Adipocyte (in vitro differentiated cells): ENCODE data around the gene KREMEN1.

Experiments used
- DNase-seq: peaks from one replicate; pipeline ENCODE4 v3.0.0-alpha.2; 2015; ENCODE audit warnings: low read depth
- H3K27me3 ChIP-seq: replicated peaks from 2 replicates; pipeline ENCODE4 v1.7.0; 2013; ENCODE audit warnings: mild to moderate bottlenecking, low read length, moderate library complexity; ENCODE audit not compliant: control insufficient read depth, insufficient read depth
- H3K36me3 ChIP-seq: 2 replicates; pipeline ENCODE4 v1.7.0; 2013; ENCODE audit warnings: low read length, mild to moderate bottlenecking, moderate library complexity; ENCODE audit not compliant: control insufficient read depth, insufficient read depth, severe bottlenecking
- H3K4me1 ChIP-seq: 2 replicates; pipeline ENCODE4 v1.7.0; 2013; ENCODE audit warnings: mild to moderate bottlenecking, low read length, moderate library complexity; ENCODE audit not compliant: control insufficient read depth, insufficient read depth
- H3K4me3 ChIP-seq: 2 replicates; pipeline ENCODE4 v1.7.0; 2013; ENCODE audit warnings: mild to moderate bottlenecking, low read length, moderate library complexity
- H3K9ac ChIP-seq: 2 replicates; pipeline ENCODE4 v1.7.0; 2013; ENCODE audit warnings: mild to moderate bottlenecking, low read length, moderate library complexity
- H3K9me3 ChIP-seq: 2 replicates; pipeline ENCODE4 v1.7.0; 2013; ENCODE audit warnings: mild to moderate bottlenecking, low read length, moderate library complexity; ENCODE audit not compliant: control insufficient read depth

Gene KREMEN1

DNA sequence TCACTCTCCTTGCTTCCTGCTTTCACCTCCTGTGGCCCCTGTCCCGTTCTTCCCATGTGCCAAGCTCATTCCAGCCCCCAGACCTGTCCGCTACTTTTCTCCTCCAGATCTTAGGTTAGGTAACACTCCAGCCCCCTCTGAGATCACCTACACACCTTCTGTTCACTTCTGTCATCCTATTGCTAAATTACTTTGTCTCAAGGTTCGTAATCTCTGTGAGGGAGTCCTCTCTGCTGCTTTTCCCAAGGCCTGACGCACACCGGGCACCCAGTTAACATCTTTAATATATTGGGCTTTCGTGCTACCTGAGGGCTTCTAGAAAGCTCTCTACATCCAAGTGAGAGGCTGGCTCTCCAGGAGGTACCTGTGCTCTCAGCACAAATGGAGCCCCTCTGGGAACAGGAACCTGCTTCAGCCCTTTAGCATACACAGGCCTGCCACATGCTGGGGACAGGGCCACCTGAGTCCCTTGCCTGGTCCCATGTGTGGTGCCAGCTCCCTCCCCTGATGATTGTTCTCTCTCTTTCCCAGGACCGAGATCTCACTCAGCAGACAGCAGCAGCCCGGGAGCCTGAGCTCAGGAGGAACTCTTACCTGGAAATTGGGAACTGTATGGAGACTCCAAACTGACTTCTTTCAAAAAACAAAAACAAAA, 19.7 kb upstream of the KREMEN1 start:
- Histone ChIP-seq H3K4me1 (no peaks in the 10 kb centered on the region), H3K4me3 (no peak overlapping the region), H3K9ac (no peak overlapping the region), H3K36me3 (peaks cover 11% of the 10 kb centered on the region), H3K9me3 (no peaks in the 10 kb centered on the region), H3K27me3 (no peaks in the 10 kb centered on the region)
- no peak for DNase-seq

DNA sequence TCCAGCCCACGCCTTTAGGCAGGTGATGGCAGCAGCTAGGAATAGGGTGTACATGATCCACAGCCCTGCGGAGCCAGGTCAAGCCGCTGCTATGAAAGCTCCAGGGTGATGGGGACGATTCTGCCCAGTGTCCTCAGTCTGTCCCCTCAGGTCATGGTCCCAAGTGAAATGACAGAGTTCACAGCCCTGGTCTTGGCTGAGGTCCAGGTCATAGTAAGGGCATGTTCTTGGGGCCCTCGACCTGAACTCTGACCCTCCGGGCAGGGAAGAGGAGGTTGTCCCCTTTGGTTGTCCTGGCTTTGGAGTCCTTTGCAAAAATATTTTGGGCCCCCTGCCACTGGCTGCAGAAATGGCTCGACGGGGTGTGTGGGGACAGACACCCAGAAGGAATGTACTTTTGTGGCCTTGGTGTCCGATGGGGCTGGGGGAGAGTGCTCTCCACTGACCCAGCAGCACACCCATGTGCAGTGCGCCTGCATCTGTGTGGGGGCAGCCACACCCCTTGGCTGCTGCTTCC, 18.5 kb upstream of the KREMEN1 start:
- Histone ChIP-seq H3K27me3 (no peaks in the 10 kb centered on the region), H3K4me1 (no peaks in the 10 kb centered on the region), H3K9me3 (no peaks in the 10 kb centered on the region), H3K4me3 (no peak overlapping the region), H3K36me3 (peaks cover 4% of the 10 kb centered on the region), H3K9ac (no peak overlapping the region)
- no peak for DNase-seq

- Histone ChIP-seq H3K36me3 (no peaks in the 10 kb centered on the region), H3K9ac (no peak overlapping the region), H3K4me1 (no peaks in the 10 kb centered on the region), H3K4me3 (no peak overlapping the region), H3K9me3 (no peaks in the 10 kb centered on the region), H3K27me3 (peaks cover under 1% of the 10 kb centered on the region)
- DNase-seq = no peak
These were observed 17.5 kb upstream of the KREMEN1 start for GRCh38 chr22:29055192-29055830.

DNA sequence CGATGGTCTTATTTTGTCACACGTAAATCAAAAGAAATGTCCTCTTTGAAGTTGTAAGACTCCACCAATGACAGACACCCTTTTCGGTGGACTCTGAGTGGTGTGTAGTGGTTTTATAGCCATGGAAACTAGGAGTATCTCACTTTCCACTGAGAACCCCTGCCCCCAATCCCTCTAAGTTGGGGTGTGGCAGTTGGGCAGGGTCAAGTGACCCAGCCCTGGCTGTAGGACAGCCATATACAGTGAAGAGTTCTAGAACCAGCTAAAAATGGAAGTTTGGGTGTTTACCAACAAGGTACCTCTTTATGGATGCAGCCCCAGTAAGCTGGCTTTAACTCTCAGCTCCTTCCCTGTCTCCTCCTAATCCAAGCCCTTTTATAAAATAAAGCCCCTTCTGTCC, 16.4 kb upstream of the KREMEN1 start:
- H3K4me3 ChIP-seq = no peak overlapping the region
- DNase-seq = no peak
- peaks cover 3% of the 10 kb centered on the region for H3K27me3 ChIP-seq

DNA sequence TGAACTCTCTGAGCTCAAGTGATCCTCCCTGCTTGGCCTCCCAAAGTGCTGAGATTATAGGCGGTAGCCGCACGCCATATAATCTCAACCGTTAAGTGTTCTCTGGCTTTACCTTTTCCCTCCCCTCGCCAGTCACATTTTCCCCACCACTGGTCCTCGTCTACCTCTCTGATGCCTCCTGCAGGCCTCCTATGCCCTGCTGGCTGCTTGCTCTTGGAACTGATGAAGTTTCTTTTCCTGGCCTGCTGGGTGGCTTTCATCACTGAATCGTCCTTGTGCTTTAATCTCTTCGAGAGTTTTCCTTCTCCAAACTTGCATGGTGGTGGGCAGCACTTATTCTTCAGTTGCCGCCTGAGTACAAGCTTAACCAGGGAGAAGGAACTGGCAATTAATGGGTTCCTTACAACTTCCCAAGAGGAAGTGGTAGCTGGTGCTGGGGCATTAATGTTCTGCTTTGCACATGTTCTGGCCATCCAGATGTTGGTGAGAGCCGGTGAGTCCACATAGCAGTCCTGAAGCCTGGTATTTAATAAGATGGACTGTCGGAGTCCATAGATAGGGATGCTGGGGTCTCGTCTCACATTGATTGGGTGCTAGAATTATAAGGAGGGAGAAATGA, 12.5 kb upstream of the KREMEN1 start:
- no peak overlapping the region for H3K9ac ChIP-seq
- H3K9me3 ChIP-seq = no peaks in the 10 kb centered on the region
- DNase-seq = no peak
- H3K27me3 ChIP-seq = peaks cover 10% of the 10 kb centered on the region
- H3K36me3 ChIP-seq = no peaks in the 10 kb centered on the region
- H3K4me3 ChIP-seq = no peak overlapping the region
- no peaks in the 10 kb centered on the region for H3K4me1 ChIP-seq

More for the DNA sequence above, 16.4 kb upstream of the KREMEN1 start:
- no peaks in the 10 kb centered on the region for H3K4me1 ChIP-seq
- no peaks in the 10 kb centered on the region for H3K36me3 ChIP-seq
- H3K9ac ChIP-seq = no peak overlapping the region
- no peaks in the 10 kb centered on the region for H3K9me3 ChIP-seq

DNA sequence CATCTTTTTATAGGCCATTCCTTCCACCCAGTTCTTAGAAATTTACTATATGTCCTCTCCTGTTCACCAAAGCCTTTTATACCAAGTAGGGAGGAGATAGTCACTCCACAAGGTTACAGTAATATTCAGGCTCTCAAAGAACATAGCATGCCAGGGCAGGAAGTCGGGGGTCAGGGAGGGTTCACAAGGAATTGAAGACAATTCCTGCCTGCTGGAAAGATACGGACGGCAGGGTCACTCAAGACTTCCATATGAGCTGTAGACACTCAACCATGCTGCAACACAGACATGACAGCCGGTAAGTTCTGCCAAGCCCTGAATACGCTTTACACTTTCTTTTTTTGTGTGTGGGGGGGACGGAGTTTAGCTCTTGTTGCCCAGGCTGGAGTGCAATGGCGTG, 11.9 kb upstream of the KREMEN1 start:
- Histone ChIP-seq H3K36me3 (no peaks in the 10 kb centered on the region), H3K4me1 (no peaks in the 10 kb centered on the region), H3K4me3 (no peak overlapping the region), H3K9ac (no peak overlapping the region), H3K9me3 (no peaks in the 10 kb centered on the region), H3K27me3 (peaks cover 10% of the 10 kb centered on the region)
- DNase-seq = no peak

DNA sequence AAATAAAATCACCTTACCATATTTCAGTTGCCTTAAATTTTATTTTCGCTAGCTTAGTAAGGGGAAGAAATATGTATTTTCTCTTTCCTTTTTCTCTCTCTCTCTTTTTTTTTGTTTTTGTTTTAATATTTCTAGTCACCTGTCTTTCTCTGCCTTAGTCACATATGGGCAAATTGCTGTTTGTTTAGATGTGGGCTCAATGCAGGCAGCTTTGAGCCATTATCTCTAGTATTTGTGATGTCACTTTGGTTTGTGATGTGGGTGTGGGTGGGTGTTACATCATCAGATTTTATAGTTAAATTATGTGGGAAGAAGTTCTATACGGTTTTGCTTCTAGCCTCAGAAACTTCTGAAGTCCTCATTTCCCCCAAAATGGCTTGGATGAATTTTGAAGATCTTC, 11.1 kb upstream of the KREMEN1 start, which contains the start of gene C22orf31:
TSS of gene C22orf31 (minus strand) at position 59 of the 400 bp plus-strand sequence. CDS start at position 20, 39 bp downstream.
- Histone ChIP-seq H3K9me3 (no peaks in the 10 kb centered on the region), H3K27me3 (peaks cover 10% of the 10 kb centered on the region), H3K4me3 (no peak within 1 kb of the TSS), H3K36me3 (no peaks in the 10 kb centered on the region), H3K4me1 (no peaks in the 10 kb centered on the region), H3K9ac (no peak within 1 kb of the TSS)
- no peak for DNase-seq

- Histone ChIP-seq H3K4me1 (no peaks in the 10 kb centered on the region), H3K9ac (no peak overlapping the region), H3K27me3 (peaks cover 10% of the 10 kb centered on the region), H3K36me3 (no peaks in the 10 kb centered on the region), H3K4me3 (no peak overlapping the region), H3K9me3 (no peaks in the 10 kb centered on the region)
- DNase-seq = no peak
These were observed 10.5 kb upstream of the KREMEN1 start for GRCh38 chr22:29062286-29062821.

DNA sequence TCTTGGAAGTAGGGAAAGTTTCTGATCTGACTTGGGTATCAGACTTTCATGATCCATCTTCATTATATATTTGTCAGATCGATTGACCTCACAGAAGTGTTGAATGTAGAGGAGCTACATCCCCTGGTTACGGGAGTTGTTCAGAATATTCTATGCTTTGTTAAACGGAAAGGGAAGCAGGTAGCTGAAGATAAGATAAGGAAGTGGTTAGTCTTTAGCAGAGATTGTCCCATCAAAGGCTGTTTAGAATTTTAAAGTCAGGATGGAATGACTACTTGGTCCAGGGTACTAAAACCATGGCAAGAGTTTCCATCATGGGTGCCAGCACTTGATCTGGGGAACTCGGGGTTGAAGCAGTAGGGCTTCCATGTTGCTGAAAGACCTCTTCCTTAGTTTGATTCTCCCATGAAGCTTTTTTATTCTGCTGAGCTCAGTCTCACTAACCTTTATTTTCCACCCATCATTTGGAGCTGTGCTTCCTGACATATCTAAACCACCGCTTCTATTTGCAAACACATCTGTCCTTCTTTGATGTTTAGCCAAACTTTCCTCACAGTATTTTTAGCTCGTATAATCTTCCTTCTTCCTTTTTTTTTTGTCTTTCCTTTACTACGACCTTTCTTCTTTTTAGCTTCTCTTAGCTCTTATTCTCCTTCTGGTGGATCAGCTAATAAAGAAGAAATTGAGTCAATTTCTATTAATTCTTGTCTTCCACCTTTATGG, 7.2 kb upstream of the KREMEN1 start:
- Histone ChIP-seq H3K36me3 (no peaks in the 10 kb centered on the region), H3K9ac (no peak overlapping the region), H3K27me3 (peaks cover 10% of the 10 kb centered on the region), H3K4me1 (no peaks in the 10 kb centered on the region), H3K4me3 (no peak overlapping the region), H3K9me3 (no peaks in the 10 kb centered on the region)
- no peak for DNase-seq

DNA sequence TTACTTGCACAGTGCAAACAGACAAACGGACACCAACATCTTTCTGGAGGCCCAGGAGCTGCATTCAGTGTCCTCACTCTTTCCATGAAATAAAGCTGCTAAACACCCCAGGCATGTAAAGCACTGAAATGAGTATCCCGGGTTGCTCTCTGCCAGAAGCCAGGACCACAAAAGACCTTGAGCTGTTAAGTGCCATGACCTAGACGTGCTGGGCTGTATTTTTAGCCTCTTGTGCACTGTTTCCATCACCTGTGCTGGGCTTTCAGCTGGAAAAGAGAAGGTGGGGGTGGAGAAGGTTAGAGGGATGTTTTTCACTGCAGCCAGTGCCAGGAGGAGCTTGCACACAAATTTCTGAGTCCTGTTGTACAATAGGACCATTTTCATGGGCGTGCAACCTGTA, 3.4 kb upstream of the KREMEN1 start:
- Histone ChIP-seq H3K27me3 (peaks cover 4% of the 10 kb centered on the region), H3K36me3 (no peaks in the 10 kb centered on the region)
- no peak for DNase-seq

DNA sequence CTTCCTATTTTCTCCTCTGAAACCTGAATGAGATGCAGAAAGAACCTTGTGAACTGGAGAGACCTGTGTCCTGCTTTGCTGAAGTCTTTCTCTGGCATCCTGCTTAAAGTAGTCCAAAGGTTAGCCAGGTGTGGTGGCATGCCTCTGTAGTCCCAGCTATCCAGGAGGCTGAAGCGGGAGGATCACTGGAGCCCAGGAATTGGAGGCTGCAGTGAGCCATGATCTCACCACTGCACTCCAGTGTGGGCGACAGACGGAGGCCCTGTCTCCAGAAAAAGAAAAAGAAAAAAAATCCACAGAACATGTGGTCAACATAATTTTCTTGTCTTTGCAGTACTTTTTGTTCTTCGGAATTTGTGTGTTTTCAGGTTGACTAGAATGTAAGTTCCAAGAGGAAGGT, 2.3 kb upstream of the KREMEN1 start:
- H3K9me3 ChIP-seq = no peaks in the 10 kb centered on the region
- H3K36me3 ChIP-seq = no peaks in the 10 kb centered on the region
- peaks cover 4% of the 10 kb centered on the region for H3K27me3 ChIP-seq
- H3K9ac ChIP-seq = no peak overlapping the region
- H3K4me3 ChIP-seq = no peak overlapping the region
- no peak for DNase-seq
- H3K4me1 ChIP-seq = peaks cover 18% of the 10 kb centered on the region

More for the DNA sequence above, 3.4 kb upstream of the KREMEN1 start:
- no peak overlapping the region for H3K4me3 ChIP-seq
- peaks cover 13% of the 10 kb centered on the region for H3K4me1 ChIP-seq
- no peaks in the 10 kb centered on the region for H3K9me3 ChIP-seq
- no peak overlapping the region for H3K9ac ChIP-seq
